Astrocyte (in vitro differentiated cells and primary cell): Measurements from ENCODE around the gene LCLAT1.

Experiments used
- EZH2 ChIP-seq: IDR thresholded peaks from 2 replicates; pipeline ENCODE4 v1.6.1; 2012; ENCODE audit warnings: mild to moderate bottlenecking, low read length, inconsistent platforms; ENCODE audit not compliant: insufficient read depth
- TF ChIP-seq, protein P1 (sequence below): IDR thresholded peaks from 2 replicates; pipeline ENCODE4 v1.5.1; 2011; ENCODE audit warnings: low read depth, mild to moderate bottlenecking, inconsistent platforms, low read length, moderate library complexity; ENCODE audit not compliant: insufficient read depth

DNA sequence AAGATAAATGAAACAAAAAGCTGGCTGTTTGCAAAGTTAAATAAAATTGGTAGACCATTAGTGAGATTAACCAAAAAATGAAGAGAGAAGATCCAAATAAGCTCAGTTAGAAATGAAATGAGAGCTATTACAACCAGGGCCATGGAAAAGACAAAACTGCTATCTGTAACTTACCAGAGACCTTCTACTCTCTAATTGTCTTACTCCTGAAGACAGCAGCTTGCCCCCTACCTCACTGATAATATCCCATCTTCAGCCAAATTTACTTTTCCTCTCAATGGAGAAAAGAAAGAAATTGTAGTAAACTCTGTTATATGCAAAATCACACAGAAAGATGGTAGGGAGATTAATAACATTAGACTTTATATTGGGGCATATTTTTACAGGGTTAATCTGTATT, 178.2 kb downstream of the LCLAT1 start:
- TF ChIP-seq, protein P1, sequence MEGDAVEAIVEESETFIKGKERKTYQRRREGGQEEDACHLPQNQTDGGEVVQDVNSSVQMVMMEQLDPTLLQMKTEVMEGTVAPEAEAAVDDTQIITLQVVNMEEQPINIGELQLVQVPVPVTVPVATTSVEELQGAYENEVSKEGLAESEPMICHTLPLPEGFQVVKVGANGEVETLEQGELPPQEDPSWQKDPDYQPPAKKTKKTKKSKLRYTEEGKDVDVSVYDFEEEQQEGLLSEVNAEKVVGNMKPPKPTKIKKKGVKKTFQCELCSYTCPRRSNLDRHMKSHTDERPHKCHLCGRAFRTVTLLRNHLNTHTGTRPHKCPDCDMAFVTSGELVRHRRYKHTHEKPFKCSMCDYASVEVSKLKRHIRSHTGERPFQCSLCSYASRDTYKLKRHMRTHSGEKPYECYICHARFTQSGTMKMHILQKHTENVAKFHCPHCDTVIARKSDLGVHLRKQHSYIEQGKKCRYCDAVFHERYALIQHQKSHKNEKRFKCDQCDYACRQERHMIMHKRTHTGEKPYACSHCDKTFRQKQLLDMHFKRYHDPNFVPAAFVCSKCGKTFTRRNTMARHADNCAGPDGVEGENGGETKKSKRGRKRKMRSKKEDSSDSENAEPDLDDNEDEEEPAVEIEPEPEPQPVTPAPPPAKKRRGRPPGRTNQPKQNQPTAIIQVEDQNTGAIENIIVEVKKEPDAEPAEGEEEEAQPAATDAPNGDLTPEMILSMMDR: no peak
- TF ChIP-seq EZH2: no peak
